IMR-90 (cell line): ENCODE results near the gene PGM2. TPM values are rescaled to one million over a fixed set of nuclear protein-coding genes. Genes with fewer than 3 reads are reported as not detected.

Source experiments
- ATAC-seq: fragments of 200-7000 bp; cut with Tn5 transposase; 2 replicates; pipeline ENCODE4 v1.9.1; 2020; ENCODE audit warnings: low read depth, mild to moderate bottlenecking, moderate library complexity
- BruUV-seq: library from RNA; stranded (reverse); fragments of 400-500 nt; replicated peaks from 2 replicates; lab custom pipeline; 2021; lab: Mats Ljungman, UMichigan
- CTCF ChIA-PET: fragments of 300-600 bp; formaldehyde crosslinking; extraction: SDS; loops from one replicate; lab custom pipeline; 2021; ENCODE audit warnings: antibody characterized with exemption; lab: Yijun Ruan, JAX
- POLR2A ChIA-PET: fragments of 300-600 bp; sonication (Branson Sonifier 250); formaldehyde crosslinking; loops from one replicate; lab custom pipeline; 2022; ENCODE audit warnings: antibody characterized with exemption; ENCODE audit not compliant: unreplicated experiment; lab: Charles Lee
- DNase-seq: peaks from one replicate; pipeline ENCODE4 v3.0.0; 2013
- H2AFZ ChIP-seq: replicated peaks from 2 replicates; pipeline ENCODE3; 2013; ENCODE audit warnings: low read length, mild to moderate bottlenecking; ENCODE audit not compliant: poor library complexity
- H2AK5ac ChIP-seq: 2 replicates; pipeline ENCODE4 v1.6.1; 2013; ENCODE audit warnings: low read depth, low read length, inconsistent platforms
- H2AK9ac ChIP-seq: replicated peaks from 2 replicates; pipeline ENCODE3; 2013; ENCODE audit warnings: mild to moderate bottlenecking, low read depth, low read length, moderate library complexity; ENCODE audit not compliant: poor library complexity
- H2BK120ac ChIP-seq: 2 replicates; pipeline ENCODE4 v1.6.1; 2013; ENCODE audit warnings: low read depth, low read length, inconsistent platforms
- H2BK15ac ChIP-seq: 3 replicates; pipeline ENCODE4 v1.6.1; 2013; ENCODE audit warnings: low read depth, low read length, inconsistent platforms
- H2BK20ac ChIP-seq: 2 replicates; pipeline ENCODE4 v1.6.1; 2013; ENCODE audit warnings: low read depth, mild to moderate bottlenecking, inconsistent platforms, low read length, moderate library complexity
- H2BK5ac ChIP-seq: 2 replicates; pipeline ENCODE4 v1.6.1; 2013; ENCODE audit warnings: mild to moderate bottlenecking, low read depth, low read length, inconsistent platforms; ENCODE audit not compliant: poor library complexity, severe bottlenecking
- H3K14ac ChIP-seq: replicated peaks from 2 replicates; pipeline ENCODE4 v1.6.1; 2013; ENCODE audit warnings: low read depth, low read length, inconsistent platforms
- H3K18ac ChIP-seq: 2 replicates; pipeline ENCODE4 v1.6.1; 2013; ENCODE audit warnings: low read depth, low read length, control low read depth
- H3K23ac ChIP-seq: 2 replicates; pipeline ENCODE4 v1.6.1; 2013; ENCODE audit warnings: low read depth, low read length, inconsistent platforms
- H3K27ac ChIP-seq: 2 replicates; pipeline ENCODE4 v1.5.1; 2013; ENCODE audit warnings: mild to moderate bottlenecking, control low read depth, low read length; ENCODE audit not compliant: insufficient read depth
- H3K27me3 ChIP-seq: 2 replicates; pipeline ENCODE4 v1.6.1; 2013; ENCODE audit warnings: low read length; ENCODE audit not compliant: control insufficient read depth, insufficient read depth
- H3K36me3 ChIP-seq: 2 replicates; pipeline ENCODE4 v1.6.1; 2013; ENCODE audit warnings: low read length, mixed read lengths; ENCODE audit not compliant: control insufficient read depth, insufficient read depth
- H3K4ac ChIP-seq: 2 replicates; pipeline ENCODE4 v1.6.1; 2013; ENCODE audit warnings: low read depth, low read length, inconsistent platforms
- H3K4me1 ChIP-seq: 2 replicates; pipeline ENCODE4 v1.6.1; 2013; ENCODE audit warnings: low read length, mixed read lengths; ENCODE audit not compliant: control insufficient read depth, insufficient read depth
- H3K4me2 ChIP-seq: 2 replicates; pipeline ENCODE4 v1.6.1; 2013; ENCODE audit warnings: low read depth, mild to moderate bottlenecking, control low read depth, low read length, moderate library complexity
- H3K4me3 ChIP-seq: 2 replicates; pipeline ENCODE4 v1.5.1; 2013; ENCODE audit warnings: low read depth, mild to moderate bottlenecking, control low read depth, low read length, moderate library complexity; ENCODE audit not compliant: insufficient read depth
- H3K56ac ChIP-seq: 2 replicates; pipeline ENCODE4 v1.6.1; 2013; ENCODE audit warnings: low read length, inconsistent platforms; ENCODE audit not compliant: insufficient read depth; ENCODE audit errors: extremely low read depth
- H3K79me1 ChIP-seq, 2 experiments: 2 replicates each; pipeline ENCODE4 v1.6.1; 2013; ENCODE audit warnings: low read length in 2 of 2, inconsistent platforms in 1 of 2, low read depth in 1 of 2
- H3K9ac ChIP-seq: 2 replicates; pipeline ENCODE4 v1.6.1; 2013; ENCODE audit warnings: low read depth, low read length, control low read depth
- H3K9me1 ChIP-seq: 2 replicates; pipeline ENCODE4 v1.6.1; 2013; ENCODE audit warnings: low read length, inconsistent platforms; ENCODE audit not compliant: insufficient read depth
- H3K9me3 ChIP-seq: 2 replicates; pipeline ENCODE4 v1.6.1; 2013; ENCODE audit warnings: low read length; ENCODE audit not compliant: control insufficient read depth, insufficient read depth
- H4K20me1 ChIP-seq: 2 replicates; pipeline ENCODE4 v1.6.1; 2013; ENCODE audit warnings: low read length, inconsistent platforms; ENCODE audit not compliant: insufficient read depth
- H4K5ac ChIP-seq: 2 replicates; pipeline ENCODE4 v1.6.1; 2013; ENCODE audit warnings: mild to moderate bottlenecking, low read depth, low read length, control low read depth
- H4K8ac ChIP-seq, 2 experiments: 2 replicates each; pipeline ENCODE4 v1.6.1; 2013; ENCODE audit warnings: low read depth in 2 of 2, low read length in 2 of 2, control low read depth in 1 of 2, inconsistent platforms in 1 of 2
- H4K91ac ChIP-seq: 2 replicates; pipeline ENCODE4 v1.6.1; 2013; ENCODE audit warnings: low read depth, low read length, inconsistent platforms; ENCODE audit not compliant: insufficient read depth
- BHLHE40 ChIP-seq: fragments of 150-350 bp; IDR thresholded peaks from 2 replicates; pipeline ENCODE4 v1.6.1; 2016; ENCODE audit warnings: mild to moderate bottlenecking, low read depth, low read length
- CEBPB ChIP-seq: IDR thresholded peaks from 2 replicates; pipeline ENCODE4 v1.6.1; 2012; ENCODE audit warnings: low read depth, low read length, improper control_type of control experiment
- CHD1 ChIP-seq: IDR thresholded peaks from 2 replicates; pipeline ENCODE4 v1.6.1; 2012; ENCODE audit warnings: low read depth, low read length, improper control_type of control experiment
- FOS ChIP-seq: fragments of 150-350 bp; IDR thresholded peaks from 2 replicates; pipeline ENCODE4 v1.6.1; 2016; ENCODE audit warnings: low read depth, low read length
- MAZ ChIP-seq: IDR thresholded peaks from 2 replicates; pipeline ENCODE4 v1.6.1; 2012; ENCODE audit warnings: low read depth, mild to moderate bottlenecking, low read length, improper control_type of control experiment, moderate library complexity, borderline replicate concordance
- MXI1 ChIP-seq: IDR thresholded peaks from 2 replicates; pipeline ENCODE4 v1.6.1; 2012; ENCODE audit warnings: low read depth, mild to moderate bottlenecking, low read length, moderate library complexity, borderline replicate concordance
- NFE2L2 ChIP-seq: fragments of 150-350 bp; IDR thresholded peaks from 2 replicates; pipeline ENCODE4 v1.6.1; 2016; ENCODE audit warnings: low read depth, mild to moderate bottlenecking, low read length
- POLR2A ChIP-seq: IDR thresholded peaks from 2 replicates; pipeline ENCODE4 v1.6.1; 2012; ENCODE audit warnings: mild to moderate bottlenecking, low read depth, low read length
- RAD21 ChIP-seq: IDR thresholded peaks from 2 replicates; pipeline ENCODE4 v1.6.1; 2012; ENCODE audit warnings: low read length, improper control_type of control experiment
- RCOR1 ChIP-seq: IDR thresholded peaks from 2 replicates; pipeline ENCODE4 v1.6.1; 2012; ENCODE audit warnings: mild to moderate bottlenecking, low read length, improper control_type of control experiment; ENCODE audit not compliant: insufficient replicate concordance
- RFX5 ChIP-seq: IDR thresholded peaks from 2 replicates; pipeline ENCODE4 v1.8.0; 2012; ENCODE audit warnings: low read depth, mild to moderate bottlenecking, low read length, moderate library complexity
- SMC3 ChIP-seq: fragments of 150-350 bp; IDR thresholded peaks from 2 replicates; pipeline ENCODE4 v1.6.1; 2016; ENCODE audit warnings: low read depth, mild to moderate bottlenecking, antibody characterized with exemption, low read length, moderate library complexity
- WGBS, 2 experiments: methylation state at CpG; one replicate each; pipeline versions ENCODE4 v1.1.5 to v1.1.7; 2013; ENCODE audit warnings: missing lambda C conversion rate in 2 of 2; ENCODE audit not compliant: insufficient read length in 1 of 2; ENCODE audit errors: extremely low coverage in 2 of 2; 5-methylcytosine and 5-hydroxymethylcytosine counted together
- dilution Hi-C: fragments of 300-500 bp; cut with HindIII; formaldehyde crosslinking; loops from one replicate; pipeline ENCODE4 v1.14.3; 2018; ENCODE audit warnings: low sequenced_read_pairs; ENCODE audit not compliant: unreplicated experiment
- in situ Hi-C: fragments of 300-500 bp; cut with MboI; formaldehyde crosslinking; loops from 3 replicates; pipeline ENCODE4 v1.14.3; 2019; ENCODE audit warnings: low sequenced_read_pairs, inconsistent platforms, mixed read lengths
- intact Hi-C: fragments of 100-400 bp; cut with micrococcal nuclease; formaldehyde crosslinking; loops from 2 replicates; pipeline ENCODE4 v1.10.0; 2022
- polyA plus RNA-seq, 3 experiments: library from polyadenylated mRNA; depleted of rRNA; stranded (reverse); fragments of >200 nt; gene quantifications; 2 replicates each; pipeline ENCODE4 v1.2.3, GENCODE V29; 2012; ENCODE audit warnings: low replicate concordance in 1 of 3
- total RNA-seq: library from RNA; depleted of rRNA; stranded (reverse); fragments of >200 nt; gene quantifications from 2 replicates; pipeline ENCODE4 v1.2.3, GENCODE V29; 2012
- TF ChIP-seq, protein P1 (sequence below): conservative IDR thresholded peaks from 2 replicates; pipeline ENCODE4 v1.5.1; 2012; ENCODE audit warnings: mild to moderate bottlenecking, low read depth, low read length, improper control_type of control experiment
- TF ChIP-seq, protein P2 (sequence below): fragments of 150-350 bp; IDR thresholded peaks from 2 replicates; pipeline ENCODE4 v1.6.1; 2017; ENCODE audit warnings: mild to moderate bottlenecking, antibody characterized with exemption, low read length, low read depth
- TF ChIP-seq, protein P3 (sequence below): fragments of 150-350 bp; IDR thresholded peaks from 2 replicates; pipeline ENCODE4 v1.6.1; 2016; ENCODE audit warnings: low read depth, mild to moderate bottlenecking, low read length, moderate library complexity, borderline replicate concordance

PGM2 gene
- total and polyA plus RNA-seq, 2 of the 4 experiments (the other 2 are of a cell fraction): 18.7 to 26.2 TPM

DNA sequence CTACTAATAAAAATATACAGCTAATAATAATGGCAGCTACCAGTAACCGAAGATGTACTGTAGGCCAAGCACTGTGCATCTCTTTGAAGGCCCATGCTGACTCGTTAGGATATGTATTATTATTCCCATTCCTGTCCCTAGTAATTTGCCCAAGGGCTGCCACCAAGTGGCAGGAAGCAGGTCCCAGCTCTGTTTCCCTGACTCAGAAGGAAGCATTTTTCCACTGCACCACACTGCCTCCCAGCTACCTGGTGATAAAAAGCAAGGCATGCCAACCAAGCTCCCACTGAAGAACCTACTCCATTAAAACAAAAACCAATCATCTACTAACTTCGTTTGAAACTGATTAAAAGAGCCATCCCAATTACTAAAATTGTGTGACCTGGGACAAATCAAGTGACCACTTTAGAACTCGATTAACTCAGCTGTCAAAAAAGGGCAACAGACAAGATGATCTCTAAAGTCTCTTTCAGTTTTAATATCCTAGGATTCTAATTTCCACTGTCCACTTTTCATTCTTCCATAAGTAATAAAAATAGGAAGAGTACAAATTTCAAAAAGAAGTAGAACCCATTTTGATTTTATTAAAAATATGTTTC, 24.3 kb upstream of the PGM2 start:
- BruUV-seq: no TSS peak
- Histone ChIP-seq H3K4ac (no peak overlapping the region), H3K27me3 (peaks cover 7% of the 10 kb centered on the region), H4K91ac (no peak overlapping the region), H2BK5ac (no peak overlapping the region), H2AK9ac (no peak overlapping the region), H3K9ac (no peak overlapping the region), H3K4me2 (no peak overlapping the region), H2BK120ac (no peak overlapping the region), H4K8ac (no peak overlapping the region), H3K27ac (no peak overlapping the region), H3K36me3 (no peaks in the 10 kb centered on the region), H3K9me1 (no peaks in the 10 kb centered on the region), H4K5ac (no peak overlapping the region), H2AK5ac (no peak overlapping the region), H3K23ac (no peak overlapping the region), H3K4me1 (no peaks in the 10 kb centered on the region), H2BK15ac (no peak overlapping the region), H3K79me1 (no peaks in the 10 kb centered on the region), H2BK20ac (no peak overlapping the region), H2AFZ (no peak overlapping the region), H3K56ac (no peak overlapping the region), H3K9me3 (no peaks in the 10 kb centered on the region), H4K20me1 (no peaks in the 10 kb centered on the region), H3K18ac (no peak overlapping the region), H3K4me3 (no peak overlapping the region), H3K14ac (no peak overlapping the region)
- ChIA-PET CTCF (interaction anchor here (0.6 to 2.0 kb wide), 10 partner anchors 12 to 237 kb away, joined by 3 to 16 read pairs (median 3); partner anchors contain the start of gene PGM2), POLR2A (interaction anchor here (0.5 kb wide), 1 partner anchor 190 kb away, joined by 3 read pairs; no protein-coding TSS in a partner anchor)
- dilution Hi-C loops: no loop called here
- in situ Hi-C loops: loop anchor here (5.0 to 10.0 kb wide), 3 partner anchors 197 to 923 kb away; no protein-coding TSS in a partner anchor
- intact Hi-C loops: loop anchor here (1.0 to 10.0 kb wide), 3 partner anchors 115 to 933 kb away; partner anchors contain the start of gene RELL1
- WGBS, 2 experiments: no CpG with 5 or more reads among the region's 4 CpGs
- ATAC-seq (peak; percentile 87), DNase-seq (peak; percentile 60)
- no peak for TF ChIP-seq CHD1
- TF ChIP-seq SMC3: peak; percentile 64
- TF ChIP-seq FOS: no peak
- TF ChIP-seq, protein P1, sequence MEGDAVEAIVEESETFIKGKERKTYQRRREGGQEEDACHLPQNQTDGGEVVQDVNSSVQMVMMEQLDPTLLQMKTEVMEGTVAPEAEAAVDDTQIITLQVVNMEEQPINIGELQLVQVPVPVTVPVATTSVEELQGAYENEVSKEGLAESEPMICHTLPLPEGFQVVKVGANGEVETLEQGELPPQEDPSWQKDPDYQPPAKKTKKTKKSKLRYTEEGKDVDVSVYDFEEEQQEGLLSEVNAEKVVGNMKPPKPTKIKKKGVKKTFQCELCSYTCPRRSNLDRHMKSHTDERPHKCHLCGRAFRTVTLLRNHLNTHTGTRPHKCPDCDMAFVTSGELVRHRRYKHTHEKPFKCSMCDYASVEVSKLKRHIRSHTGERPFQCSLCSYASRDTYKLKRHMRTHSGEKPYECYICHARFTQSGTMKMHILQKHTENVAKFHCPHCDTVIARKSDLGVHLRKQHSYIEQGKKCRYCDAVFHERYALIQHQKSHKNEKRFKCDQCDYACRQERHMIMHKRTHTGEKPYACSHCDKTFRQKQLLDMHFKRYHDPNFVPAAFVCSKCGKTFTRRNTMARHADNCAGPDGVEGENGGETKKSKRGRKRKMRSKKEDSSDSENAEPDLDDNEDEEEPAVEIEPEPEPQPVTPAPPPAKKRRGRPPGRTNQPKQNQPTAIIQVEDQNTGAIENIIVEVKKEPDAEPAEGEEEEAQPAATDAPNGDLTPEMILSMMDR: peak; percentile 73
- no peak for TF ChIP-seq POLR2A
- TF ChIP-seq, protein P2, sequence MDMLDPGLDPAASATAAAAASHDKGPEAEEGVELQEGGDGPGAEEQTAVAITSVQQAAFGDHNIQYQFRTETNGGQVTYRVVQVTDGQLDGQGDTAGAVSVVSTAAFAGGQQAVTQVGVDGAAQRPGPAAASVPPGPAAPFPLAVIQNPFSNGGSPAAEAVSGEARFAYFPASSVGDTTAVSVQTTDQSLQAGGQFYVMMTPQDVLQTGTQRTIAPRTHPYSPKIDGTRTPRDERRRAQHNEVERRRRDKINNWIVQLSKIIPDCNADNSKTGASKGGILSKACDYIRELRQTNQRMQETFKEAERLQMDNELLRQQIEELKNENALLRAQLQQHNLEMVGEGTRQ: no peak
- no peak for TF ChIP-seq CEBPB
- no peak for TF ChIP-seq RFX5
- TF ChIP-seq RCOR1: no peak
- TF ChIP-seq, protein P3, sequence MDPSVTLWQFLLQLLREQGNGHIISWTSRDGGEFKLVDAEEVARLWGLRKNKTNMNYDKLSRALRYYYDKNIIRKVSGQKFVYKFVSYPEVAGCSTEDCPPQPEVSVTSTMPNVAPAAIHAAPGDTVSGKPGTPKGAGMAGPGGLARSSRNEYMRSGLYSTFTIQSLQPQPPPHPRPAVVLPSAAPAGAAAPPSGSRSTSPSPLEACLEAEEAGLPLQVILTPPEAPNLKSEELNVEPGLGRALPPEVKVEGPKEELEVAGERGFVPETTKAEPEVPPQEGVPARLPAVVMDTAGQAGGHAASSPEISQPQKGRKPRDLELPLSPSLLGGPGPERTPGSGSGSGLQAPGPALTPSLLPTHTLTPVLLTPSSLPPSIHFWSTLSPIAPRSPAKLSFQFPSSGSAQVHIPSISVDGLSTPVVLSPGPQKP: no peak
- TF ChIP-seq MAZ: no peak
- TF ChIP-seq NFE2L2: no peak
- no peak for TF ChIP-seq BHLHE40
- peak; percentile 70 for TF ChIP-seq RAD21
- TF ChIP-seq MXI1: no peak
